GM13976 (cell line): ENCODE results near the gene ZNF524.

ENCODE experiments used
- DNase-seq: peaks from one replicate; pipeline ENCODE4 v3.0.0; 2012; ENCODE audit warnings: low spot score
- CTCF ChIP-seq: IDR thresholded peaks from 2 replicates; pipeline ENCODE4 v1.5.1; 2012; ENCODE audit warnings: borderline replicate concordance, mild to moderate bottlenecking; ENCODE audit not compliant: insufficient read depth; ENCODE audit errors: extremely low read depth, missing control alignments, control extremely low read depth
- in situ Hi-C: fragments of 300-500 bp; cut with MboI; formaldehyde crosslinking; loops from one replicate; pipeline ENCODE4 v1.12.0; 2022; ENCODE audit warnings: low sequenced_read_pairs, mixed read lengths, inconsistent platforms; ENCODE audit not compliant: unreplicated experiment

The ZNF524 gene

GRCh38 chr19:55642153-55643002 is 42.3 kb downstream of the ZNF524 start:
- in situ Hi-C loops = no loop called here
- DNase-seq = no peak

DNA sequence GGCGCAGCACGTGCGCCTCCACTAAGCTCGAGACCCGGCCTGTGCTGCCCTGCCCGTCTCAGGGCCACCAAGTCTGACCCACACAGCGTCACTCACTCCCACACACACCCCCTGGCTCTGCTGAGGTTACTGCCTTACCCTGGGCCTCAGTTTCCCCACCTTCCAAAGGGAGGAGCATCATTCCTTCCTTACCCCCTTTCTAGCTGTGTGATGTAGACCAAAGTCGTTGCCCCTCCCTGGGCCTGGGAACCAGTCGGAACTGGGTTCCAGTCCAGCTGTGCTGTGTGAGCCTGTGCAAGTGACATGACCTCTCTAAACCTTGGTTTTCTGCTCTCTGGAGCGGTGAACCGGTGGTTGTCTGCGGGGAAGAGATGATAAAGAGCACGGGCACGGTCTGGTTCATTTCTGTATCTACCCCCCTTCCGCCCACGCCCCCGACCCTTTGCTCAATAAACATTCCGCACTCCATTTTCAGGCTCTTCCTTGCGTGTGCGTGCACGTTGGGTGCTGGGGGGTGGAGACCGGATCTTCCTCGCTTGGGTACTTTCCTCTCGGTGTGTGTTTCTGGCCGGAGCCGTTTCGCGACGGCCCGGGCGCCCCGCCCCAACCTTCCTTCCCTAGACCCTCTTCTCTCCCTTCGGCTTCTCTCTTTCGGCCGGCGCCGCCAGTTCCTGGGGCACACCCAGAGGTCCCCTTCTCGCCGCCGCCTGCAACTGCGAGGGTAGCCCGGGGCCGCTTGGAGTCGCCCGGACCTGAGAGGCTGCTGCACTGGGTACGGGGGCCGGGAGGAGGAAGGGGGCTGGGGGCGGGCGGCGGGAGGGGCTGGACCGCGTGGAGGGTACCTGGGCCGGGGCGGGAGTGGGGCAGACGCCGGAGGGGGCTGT is 43.2 kb downstream of the ZNF524 start, which contains the start of gene ZNF581:
Gene ZNF581 (plus strand): TSS at position 647 of the 884 bp plus-strand sequence. CDS start 923 bp downstream, outside the sequence.
- in situ Hi-C loops = no loop called here

More at GRCh38 chr19:55642153-55643002, 42.3 kb downstream of the ZNF524 start:
- no peak for TF ChIP-seq CTCF

DNA sequence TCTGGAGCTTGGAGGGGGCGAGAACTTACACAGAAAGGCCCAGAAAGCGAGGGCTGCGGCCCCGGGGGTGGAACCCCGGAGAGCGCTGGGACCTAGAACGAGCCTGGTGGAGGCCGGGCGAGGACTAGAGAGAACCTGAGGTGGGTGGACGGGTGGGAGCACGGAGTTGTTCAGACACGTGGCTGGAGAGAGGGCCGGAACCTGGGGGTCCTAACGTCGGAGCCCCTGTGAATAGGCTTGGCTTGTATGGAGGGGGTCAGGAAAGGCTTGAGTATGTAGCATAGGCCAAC is 43.7 kb downstream of the ZNF524 start:
- no peak for DNase-seq
- TF ChIP-seq CTCF = no peak
- in situ Hi-C loops = no loop called here

More for the DNA sequence above, 43.2 kb downstream of the ZNF524 start, which contains the start of gene ZNF581:
- no peak for TF ChIP-seq CTCF
- DNase-seq = peak; percentile 86

GRCh38 chr19:55644191-55644833 is 44.2 kb downstream of the ZNF524 start:
- TF ChIP-seq CTCF = no peak
- in situ Hi-C loops = no loop called here
- no peak for DNase-seq

DNA sequence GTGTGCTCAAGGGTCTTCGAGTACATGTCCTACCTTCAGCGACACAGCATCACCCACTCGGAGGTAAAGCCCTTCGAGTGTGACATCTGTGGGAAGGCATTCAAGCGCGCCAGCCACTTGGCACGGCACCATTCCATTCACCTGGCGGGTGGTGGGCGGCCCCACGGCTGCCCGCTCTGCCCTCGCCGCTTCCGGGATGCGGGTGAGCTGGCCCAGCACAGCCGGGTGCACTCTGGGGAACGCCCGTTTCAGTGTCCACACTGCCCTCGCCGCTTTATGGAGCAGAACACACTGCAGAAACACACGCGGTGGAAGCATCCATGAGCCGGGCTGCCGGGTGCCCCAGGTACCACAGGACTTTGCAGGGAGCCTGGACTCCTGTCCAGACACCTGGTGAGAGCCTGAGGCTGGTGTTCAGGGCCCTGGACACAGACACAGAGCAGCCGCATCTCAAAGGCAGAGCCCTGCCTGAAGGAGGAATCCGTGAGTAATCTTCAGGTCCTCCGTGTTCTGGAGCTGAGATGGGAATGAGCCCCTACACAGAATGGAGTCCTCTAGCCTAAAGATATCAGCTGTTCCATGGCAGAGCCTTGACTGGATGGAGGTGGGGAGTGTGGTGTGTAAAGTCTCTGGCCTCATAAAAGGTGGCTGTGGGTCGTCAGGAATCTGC is 44.9 kb downstream of the ZNF524 start:
- in situ Hi-C loops = no loop called here
- no peak for TF ChIP-seq CTCF
- DNase-seq = no peak

DNA sequence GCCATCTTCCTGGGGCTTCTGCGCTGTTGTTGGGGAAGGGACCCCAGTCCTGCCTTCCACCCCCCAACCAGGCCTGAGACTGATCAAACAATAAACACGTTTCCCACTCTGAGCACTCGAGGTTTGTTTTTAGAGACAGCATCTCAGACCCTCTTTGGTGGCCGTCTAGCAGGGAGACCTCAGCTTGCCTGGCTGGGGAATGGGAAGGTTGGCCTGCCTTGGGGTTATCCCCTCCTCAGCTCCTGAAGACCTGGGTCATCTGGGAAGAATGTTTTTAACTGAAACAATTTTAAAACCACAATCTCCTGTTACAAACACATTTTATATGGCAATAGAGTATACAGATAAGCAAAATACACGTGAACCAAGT is 45.4 kb downstream of the ZNF524 start:
- in situ Hi-C loops = no loop called here
- TF ChIP-seq CTCF = no peak
- no peak for DNase-seq
